BE2C (cell line): ENCODE results near the gene DOCK2.

Experiments used
- DNase-seq: peaks from one replicate; pipeline ENCODE4 v3.0.0-alpha.2; 2020
- H3K27me3 ChIP-seq: fragments of 250-450 bp; sonication (Bioruptor Pico); 2 replicates; pipeline ENCODE4 v1.5.1; 2020; ENCODE audit warnings: mild to moderate bottlenecking
- H3K36me3 ChIP-seq: fragments of 250-450 bp; sonication (Bioruptor Pico); 2 replicates; pipeline ENCODE4 v1.5.1; 2020; ENCODE audit warnings: mild to moderate bottlenecking
- H3K4me1 ChIP-seq: fragments of 250-450 bp; sonication (Bioruptor Pico); 2 replicates; pipeline ENCODE4 v1.5.1; 2020
- H3K4me3 ChIP-seq: 2 replicates; pipeline ENCODE4 v1.5.1; 2011; ENCODE audit warnings: low read depth, low read length
- H3K9me3 ChIP-seq: fragments of 250-450 bp; sonication (Bioruptor Pico); 2 replicates; pipeline ENCODE4 v1.5.1; 2020
- CTCF ChIP-seq: IDR thresholded peaks from 2 replicates; pipeline ENCODE4 v1.5.1; 2012; ENCODE audit warnings: mild to moderate bottlenecking, low read depth, low read length

The DOCK2 gene

GRCh38 chr5:169634606-169635005, 2.5 kb upstream of the DOCK2 start:
- Histone ChIP-seq H3K36me3 (no peaks in the 10 kb centered on the region), H3K4me3 (no peak overlapping the region), H3K27me3 (no peaks in the 10 kb centered on the region), H3K4me1 (no peaks in the 10 kb centered on the region), H3K9me3 (no peaks in the 10 kb centered on the region)
- no peak for DNase-seq
- no peak for TF ChIP-seq CTCF

- no peak overlapping the region for H3K4me3 ChIP-seq
- no peak for TF ChIP-seq CTCF
- H3K27me3 ChIP-seq: no peaks in the 10 kb centered on the region
- DNase-seq: no peak
- no peaks in the 10 kb centered on the region for H3K9me3 ChIP-seq
- no peaks in the 10 kb centered on the region for H3K36me3 ChIP-seq
- H3K4me1 ChIP-seq: no peaks in the 10 kb centered on the region
Observed at GRCh38 chr5:169635936-169636335, 1.1 kb upstream of the DOCK2 start.

GRCh38 chr5:169636477-169637084, 494 bp upstream of the DOCK2 start:
- no peak for DNase-seq
- H3K4me3 ChIP-seq: no peak overlapping the region

GRCh38 chr5:169637549-169638121, 560 bp downstream of the DOCK2 start:
- H3K4me1 ChIP-seq: no peaks in the 10 kb centered on the region
- no peak for TF ChIP-seq CTCF
- H3K9me3 ChIP-seq: no peaks in the 10 kb centered on the region
- H3K27me3 ChIP-seq: no peaks in the 10 kb centered on the region
- H3K4me3 ChIP-seq: no peak overlapping the region
- no peaks in the 10 kb centered on the region for H3K36me3 ChIP-seq
- DNase-seq: no peak

More at GRCh38 chr5:169636477-169637084, 494 bp upstream of the DOCK2 start:
- H3K27me3 ChIP-seq: no peaks in the 10 kb centered on the region
- H3K9me3 ChIP-seq: no peaks in the 10 kb centered on the region
- H3K36me3 ChIP-seq: no peaks in the 10 kb centered on the region
- TF ChIP-seq CTCF: no peak
- H3K4me1 ChIP-seq: no peaks in the 10 kb centered on the region

GRCh38 chr5:169641253-169641652, 4.2 kb downstream of the DOCK2 start:
- H3K9me3 ChIP-seq: no peaks in the 10 kb centered on the region
- DNase-seq: no peak
- no peaks in the 10 kb centered on the region for H3K36me3 ChIP-seq
- no peak overlapping the region for H3K4me3 ChIP-seq
- H3K4me1 ChIP-seq: no peaks in the 10 kb centered on the region
- H3K27me3 ChIP-seq: no peaks in the 10 kb centered on the region
- no peak for TF ChIP-seq CTCF

GRCh38 chr5:169646856-169647255, 9.8 kb downstream of the DOCK2 start:
- no peak for TF ChIP-seq CTCF
- H3K36me3 ChIP-seq: no peaks in the 10 kb centered on the region
- H3K27me3 ChIP-seq: no peaks in the 10 kb centered on the region
- DNase-seq: no peak
- no peaks in the 10 kb centered on the region for H3K9me3 ChIP-seq
- peaks cover 5% of the 10 kb centered on the region; the same call in 1 of the 2 replicates for H3K4me1 ChIP-seq
- H3K4me3 ChIP-seq: no peak overlapping the region
